ENCODE data around the gene PLD1. TPM values are rescaled to one million over a fixed set of nuclear protein-coding genes. Genes with fewer than 3 reads are reported as not detected.
A peak's percentile ranks its signal among the peaks of the same experiment; 100 is the strongest.

Gene PLD1
- total and polyA plus RNA-seq, 4 donors, result 3.1 to 31.1 (median 12.2) TPM

- H3K9me3 ChIP-seq (ENCODE audit: control insufficient read depth in 4 of 4, insufficient read depth in 3 of 4, low read length in 3 of 4), result no peaks in the 10 kb centered on the region
- ATAC-seq (ENCODE audit: insufficient read depth, low FRiP score) (no peak), DNase-seq (no peak)
- H3K36me3 ChIP-seq (ENCODE audit: control insufficient read depth in 4 of 4, insufficient read depth in 4 of 4, low read length in 4 of 4), result no peaks in the 10 kb centered on the region
- H3K9ac ChIP-seq (ENCODE audit: insufficient read depth in 1 of 2, low read length in 2 of 2), result no peak overlapping the region
- 87 to 88% methylated on average over 7 of the region's 7 CpGs for WGBS, 2 donors
- H3K27ac ChIP-seq (ENCODE audit: low read depth in 1 of 2, low read length in 1 of 2), result no peak overlapping the region
- H3K4me3 ChIP-seq, result no peak overlapping the region
- peaks cover 0 to 13% (median 6%) of the 10 kb centered on the region in 5 donors for H3K4me1 ChIP-seq (ENCODE audit: control insufficient read depth in 5 of 5, insufficient read depth in 5 of 5, low read length in 5 of 5)
- TF ChIP-seq CTCF (IDR thresholded peaks at IDR 0.05; ENCODE audit: control extremely low read depth, extremely low read depth), result no peak
- H3K27me3 ChIP-seq (ENCODE audit: control insufficient read depth in 3 of 3, insufficient read depth in 3 of 3, low read length in 2 of 3), result no peaks in the 10 kb centered on the region
Observed at GRCh38 chr3:171569571-171570132, 240.6 kb downstream of the PLD1 start.

GRCh38 chr3:171568766-171569165, 241.5 kb downstream of the PLD1 start:
- no peak overlapping the region for H3K4me3 ChIP-seq
- no peaks in the 10 kb centered on the region for H3K27me3 ChIP-seq (ENCODE audit: control insufficient read depth in 3 of 3, insufficient read depth in 3 of 3, low read length in 2 of 3)
- TF ChIP-seq CTCF (IDR thresholded peaks at IDR 0.05; ENCODE audit: control extremely low read depth, extremely low read depth), result no peak
- ATAC-seq (ENCODE audit: insufficient read depth, low FRiP score) (no peak), DNase-seq (no peak)
- H3K4me1 ChIP-seq (ENCODE audit: control insufficient read depth in 5 of 5, insufficient read depth in 5 of 5, low read length in 5 of 5), result peaks cover 0 to 13% (median 7%) of the 10 kb centered on the region in 5 donors
- H3K9me3 ChIP-seq (ENCODE audit: control insufficient read depth in 4 of 4, insufficient read depth in 3 of 4, low read length in 3 of 4), result no peaks in the 10 kb centered on the region
- H3K9ac ChIP-seq (ENCODE audit: insufficient read depth in 1 of 2, low read length in 2 of 2), result no peak overlapping the region
- H3K36me3 ChIP-seq (ENCODE audit: control insufficient read depth in 4 of 4, insufficient read depth in 4 of 4, low read length in 4 of 4), result no peaks in the 10 kb centered on the region
- H3K27ac ChIP-seq (ENCODE audit: low read depth in 1 of 2, low read length in 1 of 2), result no peak overlapping the region

- no peaks in the 10 kb centered on the region for H3K9me3 ChIP-seq (ENCODE audit: control insufficient read depth in 4 of 4, insufficient read depth in 3 of 4, low read length in 3 of 4)
- no peaks in the 10 kb centered on the region for H3K36me3 ChIP-seq (ENCODE audit: control insufficient read depth in 4 of 4, insufficient read depth in 4 of 4, low read length in 4 of 4)
- 4 to 5% methylated on average over 4 of the region's 4 CpGs for WGBS, 2 donors
- ATAC-seq (ENCODE audit: insufficient read depth, low FRiP score), result peak; percentile 45
- no peak overlapping the region for H3K27ac ChIP-seq (ENCODE audit: low read depth in 1 of 2, low read length in 1 of 2)
- no peak overlapping the region for H3K4me3 ChIP-seq
- TF ChIP-seq CTCF (IDR thresholded peaks at IDR 0.05; ENCODE audit: control extremely low read depth, extremely low read depth), result peak; percentile 74
- DNase-seq, result peak in 2 of 3 donors; percentile 62 to 63
- H3K9ac ChIP-seq (ENCODE audit: insufficient read depth in 1 of 2, low read length in 2 of 2), result no peak overlapping the region
- no peaks in the 10 kb centered on the region for H3K27me3 ChIP-seq (ENCODE audit: control insufficient read depth in 3 of 3, insufficient read depth in 3 of 3, low read length in 2 of 3)
- H3K4me1 ChIP-seq (ENCODE audit: control insufficient read depth in 5 of 5, insufficient read depth in 5 of 5, low read length in 5 of 5), result peaks cover 0 to 13% (median 7%) of the 10 kb centered on the region in 5 donors
Observed at GRCh38 chr3:171566803-171567422, 243.4 kb downstream of the PLD1 start.
